Measurements from ENCODE around the gene PYCARD. TPM values are rescaled to one million over a fixed set of nuclear protein-coding genes. Genes with fewer than 3 reads are reported as not detected.

The PYCARD gene
- total and polyA plus RNA-seq, 9 of the 15 experiments (the other 6 are each of a cell fraction or from before 2014, with no cell fraction given) = 1.3 to 28.4 (median 6.0) TPM

DNA sequence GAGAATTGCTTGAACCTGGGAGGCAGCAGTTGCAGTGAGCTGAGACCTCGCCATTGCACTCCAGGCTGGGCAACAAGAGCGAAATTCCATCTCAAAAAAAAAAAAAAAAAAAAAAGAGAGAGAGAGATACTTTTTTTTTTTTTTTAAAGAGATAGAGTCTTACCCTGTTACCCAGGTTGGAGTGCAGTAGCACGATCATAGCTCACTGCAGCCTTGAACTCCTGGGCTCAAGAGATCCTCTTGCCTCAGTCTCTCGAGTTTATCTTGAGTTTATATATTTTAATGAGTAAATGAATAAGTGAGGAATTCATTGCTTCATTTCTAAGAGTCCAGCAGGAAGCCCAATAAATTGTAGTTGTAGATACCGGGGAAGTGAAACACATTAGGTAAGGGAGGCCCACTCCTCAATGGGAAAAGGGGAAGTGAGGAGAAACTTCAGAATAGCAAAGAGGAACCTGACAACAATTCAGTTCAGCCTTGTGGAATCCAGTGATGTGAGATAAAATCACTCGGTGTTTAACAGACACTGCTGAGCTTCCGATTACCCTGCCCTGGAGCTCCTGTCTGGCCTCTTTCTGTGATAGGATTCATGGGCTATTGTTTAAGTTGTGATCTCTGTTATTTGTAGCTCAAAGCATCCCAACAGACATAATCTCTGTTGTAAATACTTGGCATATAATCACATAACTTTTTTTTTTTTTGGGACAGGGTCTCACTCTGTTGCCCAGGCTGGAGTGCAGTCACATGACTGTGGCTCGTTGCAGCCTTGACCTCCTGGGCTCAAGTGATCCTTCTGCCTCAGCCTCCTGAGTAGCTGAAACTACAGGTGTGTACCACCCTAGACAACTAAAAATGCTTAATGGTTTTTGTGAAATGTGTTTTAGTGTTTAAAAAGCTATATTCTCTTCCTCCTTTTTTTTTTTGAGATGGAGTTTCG, 41.4 kb upstream of the PYCARD start (continued):
- TF ChIP-seq TEAD4 (IDR thresholded peaks at IDR 0.05; ENCODE audit: low read length) = peak; percentile 76; the same call in 1 of the 2 replicates
- no peak for TF ChIP-seq TEAD4 (CRISPR knock-in tag; IDR thresholded peaks at IDR 0.05; ENCODE audit: borderline replicate concordance)
- TF ChIP-seq L3MBTL2 (IDR thresholded peaks at IDR 0.05) = 0 out of 2 replicates have a peak, but pooled peaks have one; percentile 22
- TF ChIP-seq NR2C1 (IDR thresholded peaks at IDR 0.05) = no peak
- TF ChIP-seq NR2C1 (tag; IDR thresholded peaks at IDR 0.05) = no peak
- no peak for TF ChIP-seq PURB (CRISPR knock-in tag; IDR thresholded peaks at IDR 0.05; ENCODE audit: low read depth)
- TF ChIP-seq ETV1 (tag; conservative IDR thresholded peaks at IDR 0.05; ENCODE audit: low read depth) = 0 out of 2 replicates have a peak, but pooled peaks have one; percentile 40
- peak; percentile 78; the same call in 1 of the 2 replicates for TF ChIP-seq ZNF24 (IDR thresholded peaks at IDR 0.05)
- peak; percentile 99 for TF ChIP-seq SPI1 (IDR thresholded peaks at IDR 0.05; ENCODE audit: borderline replicate concordance, low read depth, low read length)
- no peak for TF ChIP-seq PHF21A (IDR thresholded peaks at IDR 0.05; ENCODE audit: borderline replicate concordance, low read depth)
- no peak for TF ChIP-seq E2F5 (CRISPR knock-in tag; IDR thresholded peaks at IDR 0.05)
- peak; percentile 60; the same call in 1 of the 2 replicates for TF ChIP-seq PKNOX1 (IDR thresholded peaks at IDR 0.05)
- TF ChIP-seq TAL1 (IDR thresholded peaks at IDR 0.05) = peak; percentile 26; the same call in 1 of the 2 replicates
- TF ChIP-seq TCF3 (CRISPR knock-in tag; IDR thresholded peaks at IDR 0.05) = peak; percentile 46
- TF ChIP-seq, protein P1, sequence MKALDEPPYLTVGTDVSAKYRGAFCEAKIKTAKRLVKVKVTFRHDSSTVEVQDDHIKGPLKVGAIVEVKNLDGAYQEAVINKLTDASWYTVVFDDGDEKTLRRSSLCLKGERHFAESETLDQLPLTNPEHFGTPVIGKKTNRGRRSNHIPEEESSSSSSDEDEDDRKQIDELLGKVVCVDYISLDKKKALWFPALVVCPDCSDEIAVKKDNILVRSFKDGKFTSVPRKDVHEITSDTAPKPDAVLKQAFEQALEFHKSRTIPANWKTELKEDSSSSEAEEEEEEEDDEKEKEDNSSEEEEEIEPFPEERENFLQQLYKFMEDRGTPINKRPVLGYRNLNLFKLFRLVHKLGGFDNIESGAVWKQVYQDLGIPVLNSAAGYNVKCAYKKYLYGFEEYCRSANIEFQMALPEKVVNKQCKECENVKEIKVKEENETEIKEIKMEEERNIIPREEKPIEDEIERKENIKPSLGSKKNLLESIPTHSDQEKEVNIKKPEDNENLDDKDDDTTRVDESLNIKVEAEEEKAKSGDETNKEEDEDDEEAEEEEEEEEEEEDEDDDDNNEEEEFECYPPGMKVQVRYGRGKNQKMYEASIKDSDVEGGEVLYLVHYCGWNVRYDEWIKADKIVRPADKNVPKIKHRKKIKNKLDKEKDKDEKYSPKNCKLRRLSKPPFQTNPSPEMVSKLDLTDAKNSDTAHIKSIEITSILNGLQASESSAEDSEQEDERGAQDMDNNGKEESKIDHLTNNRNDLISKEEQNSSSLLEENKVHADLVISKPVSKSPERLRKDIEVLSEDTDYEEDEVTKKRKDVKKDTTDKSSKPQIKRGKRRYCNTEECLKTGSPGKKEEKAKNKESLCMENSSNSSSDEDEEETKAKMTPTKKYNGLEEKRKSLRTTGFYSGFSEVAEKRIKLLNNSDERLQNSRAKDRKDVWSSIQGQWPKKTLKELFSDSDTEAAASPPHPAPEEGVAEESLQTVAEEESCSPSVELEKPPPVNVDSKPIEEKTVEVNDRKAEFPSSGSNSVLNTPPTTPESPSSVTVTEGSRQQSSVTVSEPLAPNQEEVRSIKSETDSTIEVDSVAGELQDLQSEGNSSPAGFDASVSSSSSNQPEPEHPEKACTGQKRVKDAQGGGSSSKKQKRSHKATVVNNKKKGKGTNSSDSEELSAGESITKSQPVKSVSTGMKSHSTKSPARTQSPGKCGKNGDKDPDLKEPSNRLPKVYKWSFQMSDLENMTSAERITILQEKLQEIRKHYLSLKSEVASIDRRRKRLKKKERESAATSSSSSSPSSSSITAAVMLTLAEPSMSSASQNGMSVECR (CRISPR knock-in tag; IDR thresholded peaks at IDR 0.05) = no peak
- TF ChIP-seq NCOA6 (IDR thresholded peaks at IDR 0.05) = no peak
- peak; percentile 71 for TF ChIP-seq ARID1B (IDR thresholded peaks at IDR 0.05)
- no peak for TF ChIP-seq NR4A1 (CRISPR knock-in tag; IDR thresholded peaks at IDR 0.05)
- TF ChIP-seq NR4A1 (tag; IDR thresholded peaks at IDR 0.05) = no peak
- TF ChIP-seq CTCF (IDR thresholded peaks at IDR 0.05 in 2 of 3, conservative IDR thresholded peaks at IDR 0.05 in 1 of 3; ENCODE audit: insufficient read depth in 2 of 3, low read depth in 1 of 3, low read length in 3 of 3) = no peak
- no peak for TF ChIP-seq TEAD2 (tag; IDR thresholded peaks at IDR 0.05)

Measured in K562 (cell line).